Gastroesophageal sphincter (tissue), 3 donors: ENCODE measurements around the gene GLUL.

Experiments used
- CTCF ChIP-seq, 4 experiments: fragments of 200-600 bp in 2 of 4; fragments of 450-650 bp in 2 of 4; sonication (generic) in 1 of 4; IDR thresholded peaks; one replicate each; pipeline ENCODE4 v1.5.1; 2017 to 2019; ENCODE audit warnings: antibody characterized with exemption in 4 of 4, mild to moderate bottlenecking in 2 of 4, moderate library complexity in 2 of 4
- EP300 ChIP-seq: sonication (generic); formaldehyde crosslinking; IDR thresholded peaks from one replicate; pipeline ENCODE4 v1.6.1; 2017; ENCODE audit warnings: antibody characterized with exemption, mild to moderate bottlenecking
- POLR2A ChIP-seq, 2 donors: fragments of 450-650 bp; IDR thresholded peaks; one replicate each; pipeline ENCODE4 v1.6.1; 2017; ENCODE audit warnings: antibody characterized with exemption in 2 of 2, mild to moderate bottlenecking in 2 of 2, moderate library complexity in 1 of 2

GRCh38 chr1:182389619-182390047 is 2.0 kb downstream of the GLUL start:
- TF ChIP-seq CTCF (IDR thresholded peaks at IDR 0.05), result no peak
- TF ChIP-seq POLR2A (IDR thresholded peaks at IDR 0.05), result peak; percentile 21 to 27
- no peak for TF ChIP-seq EP300
